Measurements from ENCODE around the gene CCDC192.

DNA sequence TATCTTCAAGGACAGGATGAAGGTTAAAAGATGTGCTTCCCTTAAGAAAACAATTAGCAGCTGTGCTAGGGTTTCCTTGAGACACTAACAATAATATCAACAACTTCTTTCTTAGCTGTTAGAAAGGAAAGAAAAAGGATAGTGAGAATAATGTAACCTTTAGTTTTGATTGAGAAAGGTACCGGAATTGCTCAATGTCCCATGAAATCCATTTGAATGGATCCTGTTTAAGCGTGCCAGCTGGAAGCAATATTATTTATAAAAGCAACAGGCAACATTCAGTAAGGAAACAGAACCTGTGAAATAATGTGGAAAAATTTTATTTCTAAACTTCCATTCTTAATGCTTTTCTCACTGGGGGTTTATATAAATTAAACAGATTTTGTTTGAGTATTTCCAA lies 120.9 kb downstream of the CCDC192 start:
- TF ChIP-seq, protein P1, sequence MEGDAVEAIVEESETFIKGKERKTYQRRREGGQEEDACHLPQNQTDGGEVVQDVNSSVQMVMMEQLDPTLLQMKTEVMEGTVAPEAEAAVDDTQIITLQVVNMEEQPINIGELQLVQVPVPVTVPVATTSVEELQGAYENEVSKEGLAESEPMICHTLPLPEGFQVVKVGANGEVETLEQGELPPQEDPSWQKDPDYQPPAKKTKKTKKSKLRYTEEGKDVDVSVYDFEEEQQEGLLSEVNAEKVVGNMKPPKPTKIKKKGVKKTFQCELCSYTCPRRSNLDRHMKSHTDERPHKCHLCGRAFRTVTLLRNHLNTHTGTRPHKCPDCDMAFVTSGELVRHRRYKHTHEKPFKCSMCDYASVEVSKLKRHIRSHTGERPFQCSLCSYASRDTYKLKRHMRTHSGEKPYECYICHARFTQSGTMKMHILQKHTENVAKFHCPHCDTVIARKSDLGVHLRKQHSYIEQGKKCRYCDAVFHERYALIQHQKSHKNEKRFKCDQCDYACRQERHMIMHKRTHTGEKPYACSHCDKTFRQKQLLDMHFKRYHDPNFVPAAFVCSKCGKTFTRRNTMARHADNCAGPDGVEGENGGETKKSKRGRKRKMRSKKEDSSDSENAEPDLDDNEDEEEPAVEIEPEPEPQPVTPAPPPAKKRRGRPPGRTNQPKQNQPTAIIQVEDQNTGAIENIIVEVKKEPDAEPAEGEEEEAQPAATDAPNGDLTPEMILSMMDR (IDR thresholded peaks at IDR 0.05): no peak
- no peak for TF ChIP-seq EP300 (IDR thresholded peaks at IDR 0.05)
